Activated gamma-delta T cell treated with Interleukin-2 at 50 U/mL for 16 hours (primary cell): Measurements from ENCODE around the gene ANLN.
A peak's percentile ranks its signal among the peaks of the same experiment; 100 is the strongest.

Experiments used
- DNase-seq: peaks from one replicate; pipeline ENCODE4 v3.0.0-alpha.2; 2020

ANLN gene

DNA sequence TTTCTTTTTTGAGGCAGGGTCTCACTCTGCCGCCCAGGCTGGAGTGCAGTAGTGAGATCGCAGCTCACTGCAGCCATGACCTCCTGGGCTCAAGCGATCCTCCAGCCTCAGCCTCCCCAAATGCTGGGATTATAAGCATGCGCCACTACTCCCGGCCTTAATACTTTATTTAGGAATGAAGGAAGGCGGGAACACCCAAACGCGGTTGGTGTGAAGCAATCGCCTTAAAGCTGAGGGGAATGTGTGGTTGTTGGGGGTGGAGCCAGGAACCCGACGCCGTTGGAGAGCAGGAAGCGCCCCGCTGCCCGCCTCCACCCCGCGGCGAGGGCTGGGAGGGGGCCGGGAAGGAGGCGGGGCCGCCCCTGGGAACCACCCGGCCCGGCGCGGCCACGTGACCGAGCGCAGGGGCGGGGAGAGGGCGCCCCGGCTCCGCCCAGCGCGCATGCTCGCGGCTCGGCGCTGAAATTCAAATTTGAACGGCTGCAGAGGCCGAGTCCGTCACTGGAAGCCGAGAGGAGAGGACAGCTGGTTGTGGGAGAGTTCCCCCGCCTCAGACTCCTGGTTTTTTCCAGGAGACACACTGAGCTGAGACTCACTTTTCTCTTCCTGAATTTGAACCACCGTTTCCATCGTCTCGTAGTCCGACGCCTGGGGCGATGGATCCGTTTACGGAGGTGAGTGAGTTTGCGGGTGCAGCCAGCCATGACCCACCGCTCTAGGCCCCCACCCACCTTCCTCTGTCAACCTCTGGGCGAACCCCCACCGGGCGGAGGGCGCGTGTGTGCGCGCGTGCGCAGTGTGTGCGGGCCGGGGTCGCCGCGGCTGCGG lies at the start of gene ANLN:
ANLN (plus strand) TSS at position 492 of the 828 bp plus-strand sequence; CDS start at position 657, 165 bp downstream.
- DNase-seq: peak; percentile 77

DNA sequence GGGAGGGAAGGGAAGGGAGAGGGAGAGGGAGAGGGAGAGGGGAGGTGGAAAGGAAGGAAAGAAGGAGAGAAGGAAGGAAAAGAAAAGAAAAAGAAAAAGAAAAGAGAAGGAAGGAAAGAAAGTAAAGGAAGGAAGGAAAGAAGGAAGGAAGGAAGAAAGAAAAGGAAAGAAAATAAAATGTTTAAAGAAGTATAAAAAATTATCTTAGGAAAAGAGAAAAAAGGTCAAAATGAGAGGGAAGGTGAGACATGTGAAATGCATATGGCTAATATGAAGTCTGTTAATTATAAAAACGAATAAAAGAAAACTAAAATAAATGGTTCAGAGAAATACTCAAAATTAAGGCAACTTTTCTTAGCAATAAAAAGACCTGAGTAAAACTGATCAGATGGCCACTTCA lies 46.1 kb upstream of the ANLN start:
- no peak for DNase-seq

GRCh38 chr7:36344622-36345021 lies 45.0 kb upstream of the ANLN start:
- no peak for DNase-seq

- DNase-seq: no peak
Observed at GRCh38 chr7:36346260-36346831, 43.3 kb upstream of the ANLN start.

- DNase-seq: no peak
Observed at GRCh38 chr7:36348256-36348655, 41.4 kb upstream of the ANLN start.

DNA sequence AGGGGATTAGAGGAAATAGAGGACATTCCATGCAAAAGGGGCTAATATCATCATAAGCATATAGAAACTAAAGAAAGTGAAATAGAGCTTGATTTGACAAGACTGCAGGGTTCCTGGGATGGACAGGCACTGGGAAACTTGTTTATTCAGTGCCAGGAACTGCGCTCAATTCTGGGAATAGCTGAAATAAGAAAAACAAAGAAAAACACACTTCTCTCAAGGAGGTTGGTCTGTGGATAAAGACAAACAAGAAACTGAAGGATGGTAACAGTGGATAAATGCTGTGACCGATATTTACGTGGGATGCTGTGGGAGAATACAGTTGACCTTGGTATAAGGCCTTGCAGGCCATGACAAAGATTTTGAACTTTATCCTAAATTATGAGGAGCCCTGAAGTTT lies 40.9 kb upstream of the ANLN start:
- no peak for DNase-seq

DNA sequence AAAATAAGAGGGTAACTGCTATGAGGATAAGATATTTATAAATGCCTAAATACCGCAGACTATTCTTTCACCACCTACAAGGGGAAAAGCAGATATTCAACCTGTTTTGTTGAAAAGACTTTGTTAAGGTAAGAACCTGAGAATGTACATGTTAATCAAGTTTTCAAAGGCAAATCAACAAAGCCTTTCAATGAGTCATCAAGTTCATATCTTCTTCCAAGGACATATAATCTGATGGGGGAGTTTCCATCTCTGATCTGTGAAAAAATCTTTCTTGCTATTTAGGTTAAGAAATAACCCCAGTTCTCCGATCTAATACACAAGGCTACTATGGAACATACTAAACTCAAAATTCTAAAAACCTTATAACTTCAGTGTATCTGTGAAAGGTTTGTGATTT lies 40.0 kb upstream of the ANLN start:
- no peak for DNase-seq

DNA sequence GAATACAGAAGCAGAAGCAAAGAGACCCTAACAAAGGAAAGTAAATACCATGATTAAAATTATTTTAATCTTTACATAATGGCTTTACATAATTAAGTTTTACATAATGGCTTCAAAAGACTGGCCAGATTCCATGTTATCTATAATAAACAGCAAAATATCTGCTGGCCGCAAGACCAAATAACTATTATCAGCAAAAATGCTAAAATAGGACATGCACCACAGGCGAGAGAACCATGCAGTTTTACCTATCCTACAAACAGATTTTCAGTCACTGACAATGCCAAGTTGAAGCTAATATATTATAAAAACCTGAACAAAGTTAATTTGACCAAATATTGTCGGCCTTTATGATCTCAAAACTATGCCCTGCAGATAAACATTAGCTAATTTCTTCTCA lies 34.2 kb upstream of the ANLN start:
- DNase-seq: no peak

- DNase-seq: no peak
Observed at GRCh38 chr7:36357054-36357453, 32.6 kb upstream of the ANLN start.

- no peak for DNase-seq
Observed at GRCh38 chr7:36358589-36358988, 31.1 kb upstream of the ANLN start.

- DNase-seq: no peak
Observed at GRCh38 chr7:36360244-36360643, 29.4 kb upstream of the ANLN start.

DNA sequence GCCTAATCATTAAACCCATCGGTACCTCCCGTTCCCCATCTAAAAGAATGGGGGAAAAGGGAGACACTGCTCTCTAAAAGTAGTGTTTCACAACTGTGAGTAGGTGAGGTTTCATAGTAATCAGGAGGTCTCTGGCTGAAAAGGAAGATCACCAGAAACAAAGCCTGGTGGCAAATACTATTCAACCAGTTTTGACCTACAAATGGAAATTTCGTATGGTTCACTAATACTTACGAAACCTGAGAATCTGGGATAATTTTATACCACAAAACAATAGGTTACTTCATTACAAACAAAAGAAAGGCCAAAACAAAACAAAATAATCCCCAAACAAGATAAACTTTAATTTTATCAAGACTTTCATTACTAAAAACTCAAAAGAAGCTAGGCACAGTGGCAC lies 28.4 kb upstream of the ANLN start:
- no peak for DNase-seq

DNA sequence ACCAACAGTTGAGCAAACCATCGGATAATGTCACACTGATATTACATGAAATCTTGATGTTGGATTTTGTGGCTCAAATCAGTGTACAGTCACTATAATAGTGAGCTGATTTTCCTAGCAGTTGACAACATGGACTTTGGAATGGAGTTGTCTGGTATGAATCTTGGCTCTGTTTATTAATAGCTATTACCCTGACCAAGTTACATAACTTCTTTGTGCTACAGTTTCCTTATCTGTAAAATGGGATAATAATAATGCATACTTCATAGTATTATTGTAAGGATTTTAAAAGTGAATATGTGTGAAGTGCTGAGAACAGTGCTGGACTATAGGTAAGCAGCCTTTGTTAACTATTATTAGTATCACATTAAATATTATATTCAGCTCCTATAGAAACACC lies 26.1 kb upstream of the ANLN start:
- DNase-seq: no peak

GRCh38 chr7:36366005-36366717 lies 23.5 kb upstream of the ANLN start:
- no peak for DNase-seq

DNA sequence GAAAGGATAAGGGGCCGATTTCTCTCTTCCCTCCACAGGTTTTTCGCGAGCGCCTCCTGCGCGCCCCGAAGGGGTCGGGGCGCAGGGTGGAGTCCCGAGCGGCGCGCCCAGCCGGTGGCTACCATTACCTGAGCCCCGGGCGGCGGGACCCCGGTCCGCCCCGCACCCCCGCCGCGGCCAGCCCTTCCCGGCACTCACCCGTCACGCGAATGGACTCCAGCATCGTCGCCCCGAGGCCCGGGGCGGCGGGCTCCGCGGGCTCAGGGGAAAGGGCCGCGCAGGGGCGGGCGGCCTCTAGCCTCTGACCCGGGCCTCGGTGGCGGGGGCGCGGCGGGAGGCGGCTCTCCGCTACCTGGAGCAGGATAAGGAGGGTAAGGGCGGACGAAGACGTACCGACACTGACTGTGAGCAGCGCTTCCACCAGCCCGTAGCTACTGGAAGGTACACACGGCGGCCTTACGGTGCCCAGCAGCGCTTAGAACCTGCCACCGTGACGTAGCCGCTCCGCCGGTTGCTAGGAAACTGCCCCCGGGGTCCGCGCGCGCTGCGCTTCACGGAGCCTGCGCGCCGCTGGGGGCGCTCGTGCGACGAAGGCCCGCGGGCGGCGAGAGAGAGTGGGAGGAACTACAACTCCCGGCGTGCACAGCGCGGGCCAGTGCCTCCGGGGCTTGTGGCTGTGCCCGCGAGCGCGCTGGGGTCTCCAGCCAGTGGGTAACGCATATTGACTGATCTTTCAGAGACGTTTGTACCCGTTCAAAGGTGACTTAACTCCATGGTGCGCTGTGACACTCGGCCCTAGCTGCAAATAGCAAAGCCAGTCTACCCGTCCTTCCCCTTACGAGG lies 22.7 kb upstream of the ANLN start:
- peak; percentile 89 for DNase-seq

DNA sequence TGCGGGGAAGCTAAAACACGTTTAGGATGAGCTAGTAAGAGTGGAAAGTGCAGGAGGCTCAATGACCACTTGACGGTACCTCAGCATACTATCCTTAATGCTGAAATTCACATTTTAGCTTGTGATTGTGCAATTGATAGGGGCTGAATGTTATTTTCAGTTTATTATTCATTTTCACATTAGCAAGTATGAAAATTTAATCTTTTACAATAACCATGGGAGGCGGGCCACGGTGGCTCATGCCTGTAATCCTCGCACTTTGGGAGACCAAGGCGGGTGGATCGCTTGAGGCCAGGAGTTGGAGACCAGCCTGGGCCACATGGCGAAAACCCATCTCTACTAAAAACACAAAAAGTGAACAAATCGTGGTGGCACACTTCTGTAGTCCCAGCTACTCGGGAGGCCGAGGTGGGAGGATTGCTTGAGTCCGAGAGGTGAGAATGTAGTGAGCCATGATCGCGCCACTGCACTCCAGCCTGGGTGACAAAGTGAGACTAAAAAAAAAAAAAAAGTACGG lies 22.0 kb upstream of the ANLN start:
- DNase-seq: no peak

- no peak for DNase-seq
Observed at GRCh38 chr7:36368496-36368895, 21.2 kb upstream of the ANLN start.

DNA sequence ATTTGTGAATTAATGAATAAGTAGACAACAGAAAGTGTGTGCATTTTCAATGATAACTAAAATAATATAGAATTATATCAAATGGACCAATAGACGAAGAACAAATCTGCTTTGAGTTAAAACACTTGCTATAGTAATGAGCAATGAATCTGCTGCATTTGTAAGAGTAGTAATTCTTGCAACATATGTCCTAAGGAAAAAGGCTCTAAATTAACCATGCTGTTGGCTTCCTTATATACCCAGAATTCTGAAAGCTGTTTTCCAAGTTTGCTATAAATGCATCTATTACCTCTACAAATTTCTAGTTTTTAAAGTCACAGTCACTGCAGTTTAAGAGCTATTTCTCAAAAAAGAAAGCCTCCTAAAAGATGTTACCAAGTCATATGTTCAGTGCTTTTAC lies 20.5 kb upstream of the ANLN start:
- DNase-seq: no peak

DNA sequence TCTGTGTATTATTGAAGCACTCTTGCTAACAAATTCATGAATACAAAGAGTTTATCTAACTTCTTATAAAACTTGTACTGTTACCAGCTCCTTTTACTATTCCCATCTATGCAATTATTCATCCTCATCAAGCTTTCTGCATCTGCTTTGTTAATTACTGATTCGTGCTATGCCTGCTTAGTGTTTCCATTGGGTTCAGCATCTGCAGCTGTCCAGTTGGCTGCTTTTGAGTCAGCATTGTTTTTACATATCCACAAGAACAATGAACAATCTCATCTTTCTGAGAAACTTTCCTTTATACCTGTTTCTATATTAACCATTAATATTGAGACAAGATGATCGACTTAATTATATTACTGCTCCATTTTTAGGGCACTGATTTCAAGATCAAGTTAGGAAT lies 19.6 kb upstream of the ANLN start:
- no peak for DNase-seq

GRCh38 chr7:36372156-36372555 lies 17.5 kb upstream of the ANLN start:
- no peak for DNase-seq

- DNase-seq: peak; percentile 5
Observed at GRCh38 chr7:36378555-36378954, 11.1 kb upstream of the ANLN start.

DNA sequence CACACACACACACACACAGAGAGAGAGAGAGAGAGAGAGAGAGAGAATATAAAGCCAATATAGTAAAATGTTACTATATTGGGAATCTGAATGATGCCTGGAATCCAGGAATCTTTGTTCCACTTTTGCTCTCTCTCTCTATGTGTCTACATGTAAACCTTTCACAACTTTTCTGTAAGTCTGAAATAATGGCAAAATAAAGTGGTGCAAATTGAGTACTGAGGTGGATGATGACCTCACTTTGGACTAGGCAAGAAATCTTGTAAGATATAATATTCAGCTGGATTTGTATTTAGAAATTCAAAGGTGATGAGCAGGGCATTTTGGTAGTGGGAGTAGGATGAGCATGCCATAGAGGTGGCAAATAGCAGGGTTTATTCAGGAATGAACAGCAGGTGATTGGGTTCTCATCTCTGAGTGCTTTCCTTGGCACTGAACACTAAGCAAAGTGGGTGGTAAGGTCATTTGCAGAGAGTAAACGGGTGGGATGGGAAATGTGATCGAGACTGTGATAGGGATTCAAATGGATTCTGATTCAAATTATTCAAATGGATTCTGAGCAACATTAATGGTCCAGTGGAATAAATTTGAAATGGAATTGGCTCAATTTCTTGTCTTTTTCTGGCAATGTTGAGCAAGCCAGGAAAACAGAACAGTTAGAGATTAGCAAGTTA lies 9.7 kb upstream of the ANLN start:
- DNase-seq: no peak
